NCI-H2081 (cell line): ENCODE measurements around the gene MMP23B.
"Not testable (repeated sequence)": the region's sequence is repeated elsewhere in the genome, so short reads cannot be mapped to it uniquely, and the experiment has no call there.

ENCODE experiments used
- DNase-seq, 2 experiments: peaks; one replicate each; lab custom pipeline; 2025; lab: John Stamatoyannopoulos, UW

MMP23B gene

DNA sequence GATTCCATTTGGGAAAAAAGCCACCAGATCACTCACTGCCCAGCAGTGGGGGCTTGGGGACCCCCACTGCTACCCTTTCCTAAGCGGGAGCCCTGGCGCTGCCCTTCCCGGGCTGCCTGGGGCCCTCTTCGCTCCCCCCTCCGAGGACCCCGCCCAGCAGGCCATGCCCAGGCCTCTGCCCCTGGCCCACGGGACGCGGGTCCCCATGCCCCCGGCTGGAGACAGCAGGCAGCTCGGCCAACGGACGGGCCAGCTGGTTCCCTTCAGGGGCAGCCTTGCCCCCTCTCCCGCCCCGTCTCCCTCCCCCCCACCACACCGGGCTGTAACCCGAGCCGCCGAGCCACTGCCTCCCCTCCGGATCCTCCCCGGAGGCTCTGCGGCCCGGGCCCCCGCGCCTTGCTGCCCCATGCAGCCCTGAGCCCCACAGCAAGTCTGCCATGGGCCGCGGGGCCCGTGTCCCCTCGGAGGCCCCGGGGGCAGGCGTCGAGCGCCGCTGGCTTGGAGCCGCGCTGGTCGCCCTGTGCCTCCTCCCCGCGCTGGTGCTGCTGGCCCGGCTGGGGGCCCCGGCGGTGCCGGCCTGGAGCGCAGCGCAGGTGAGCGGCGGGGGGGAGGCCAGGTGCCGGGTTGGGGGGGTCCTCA is at the start of gene MMP23B:
TSS of gene MMP23B (plus strand) at position 392 of the 639 bp plus-strand sequence. CDS start at position 438, 46 bp downstream.
- no peak for DNase-seq

DNA sequence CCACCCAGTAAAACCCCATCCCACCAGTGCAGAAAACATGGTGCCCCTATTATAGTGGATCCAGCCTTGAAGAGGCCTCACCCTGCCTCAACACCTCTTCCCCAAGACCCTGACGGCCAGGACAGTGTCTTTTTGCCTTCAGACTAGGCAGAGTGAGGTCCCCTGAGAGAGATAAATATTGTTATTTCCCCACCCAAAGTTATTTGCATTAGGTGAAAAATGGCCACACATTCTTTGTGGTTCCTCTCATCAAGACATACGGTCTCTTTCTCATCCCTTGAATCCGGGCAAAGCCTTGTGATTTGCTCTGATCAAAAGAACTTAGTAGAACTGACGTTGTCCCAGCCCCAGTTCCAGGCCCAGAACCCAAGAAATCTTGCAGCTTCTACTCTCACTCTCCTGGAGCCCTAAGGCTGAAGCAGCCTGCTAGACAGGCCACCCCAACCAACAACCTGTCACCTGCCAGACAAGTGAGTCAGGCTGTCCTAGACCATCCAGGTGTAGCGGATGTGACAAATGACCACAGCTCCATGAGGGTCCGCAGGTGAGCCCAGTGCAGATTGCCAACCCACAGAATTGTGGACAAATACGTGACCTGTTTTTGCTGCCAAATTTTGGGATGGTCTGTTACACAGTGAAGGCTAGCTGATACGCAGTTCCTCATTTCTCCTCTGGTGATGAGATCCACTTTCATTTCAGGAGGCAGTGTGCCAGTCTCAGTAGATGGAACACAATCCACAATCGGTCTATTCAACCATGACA is 49.2 kb upstream of the MMP23B start:
- DNase-seq: no peak

DNA sequence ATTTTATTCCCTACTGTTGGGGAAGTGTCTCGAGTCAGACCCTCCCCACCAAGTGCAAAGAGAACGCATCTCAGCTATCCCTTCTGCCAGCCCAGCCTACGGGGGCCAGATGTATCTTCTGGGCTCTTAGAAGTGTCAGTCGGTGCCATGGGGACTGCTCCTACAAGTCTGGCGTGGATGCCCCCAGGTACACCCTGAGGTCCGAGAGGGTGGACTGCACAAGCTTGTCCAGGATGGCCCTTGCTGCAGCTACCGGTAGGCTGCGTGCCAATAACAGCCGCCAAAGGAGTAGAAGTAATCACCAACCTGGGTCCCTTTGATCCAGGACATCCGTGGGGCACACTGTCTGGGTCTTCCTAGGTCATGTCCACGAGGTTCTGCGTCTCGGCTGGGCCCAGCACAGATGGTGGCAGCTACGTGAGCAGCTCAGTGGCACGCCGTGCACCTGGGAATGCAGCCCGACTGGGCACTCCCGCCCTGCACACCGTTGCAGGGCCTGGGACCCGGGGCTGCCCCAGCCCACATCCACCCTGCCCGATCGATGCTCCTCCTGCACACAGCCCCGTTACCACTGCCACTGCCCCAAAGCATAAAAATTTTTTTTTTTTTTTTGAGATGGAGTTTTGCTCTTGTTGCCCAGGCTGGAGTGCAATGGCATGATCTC is 48.5 kb upstream of the MMP23B start:
- DNase-seq: no peak

DNA sequence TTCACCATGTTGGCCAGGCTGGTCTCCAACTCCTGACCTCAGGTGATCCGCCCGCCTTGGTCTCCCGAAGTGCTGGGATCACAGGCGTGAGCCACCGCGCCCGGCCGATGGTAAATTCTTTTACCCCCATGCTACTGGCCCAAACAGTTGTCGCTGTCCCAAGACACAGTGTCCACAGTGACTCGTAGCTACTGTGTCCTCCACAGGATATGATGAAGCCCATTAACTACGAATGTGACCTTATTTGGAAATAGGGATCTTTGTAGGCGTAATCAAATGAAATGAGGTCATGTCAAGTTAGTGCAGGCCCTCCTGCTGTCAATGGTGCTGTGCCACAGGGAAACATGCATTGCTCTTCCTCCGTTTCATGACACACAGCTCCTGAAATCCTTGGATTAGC is 40.5 kb upstream of the MMP23B start:
- DNase-seq: no peak

DNA sequence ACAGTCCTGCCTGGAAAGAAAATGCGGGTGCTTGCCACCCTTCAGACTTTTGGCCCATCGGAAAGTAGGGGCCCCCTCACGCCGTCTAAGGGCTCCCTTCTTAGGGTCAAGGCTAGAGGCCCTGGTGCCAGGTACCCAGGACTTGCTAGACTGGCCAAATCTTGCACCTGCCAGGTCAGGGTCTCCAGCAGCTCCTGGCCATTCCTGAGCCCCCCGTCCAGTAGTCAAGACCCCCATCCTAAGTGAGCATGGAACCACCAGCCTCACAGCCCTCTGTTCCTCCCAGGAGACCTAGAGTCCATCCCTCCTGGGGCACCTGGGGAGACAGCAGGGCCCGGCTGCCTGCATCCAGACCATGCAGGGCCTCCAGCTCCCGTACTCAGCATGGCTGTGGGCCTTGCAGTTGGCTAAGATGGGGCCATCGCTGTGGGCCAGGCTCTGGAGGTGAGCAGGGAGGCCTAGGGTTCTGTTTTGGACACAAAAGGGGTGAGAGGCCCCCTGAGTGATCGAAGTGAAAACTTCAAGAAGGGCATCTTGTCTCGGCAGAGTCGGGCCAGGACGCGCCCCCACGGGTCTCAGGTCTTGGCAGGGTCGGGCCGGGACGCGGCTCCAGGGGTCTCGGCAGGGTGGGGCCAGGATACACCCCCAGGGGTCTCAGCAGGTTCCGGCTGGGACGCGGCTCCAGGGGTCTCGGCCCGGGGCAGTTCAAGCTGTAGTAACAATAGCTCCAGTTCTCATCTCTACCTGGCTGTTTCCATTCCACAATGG is 38.0 kb upstream of the MMP23B start:
- no peak for DNase-seq

DNA sequence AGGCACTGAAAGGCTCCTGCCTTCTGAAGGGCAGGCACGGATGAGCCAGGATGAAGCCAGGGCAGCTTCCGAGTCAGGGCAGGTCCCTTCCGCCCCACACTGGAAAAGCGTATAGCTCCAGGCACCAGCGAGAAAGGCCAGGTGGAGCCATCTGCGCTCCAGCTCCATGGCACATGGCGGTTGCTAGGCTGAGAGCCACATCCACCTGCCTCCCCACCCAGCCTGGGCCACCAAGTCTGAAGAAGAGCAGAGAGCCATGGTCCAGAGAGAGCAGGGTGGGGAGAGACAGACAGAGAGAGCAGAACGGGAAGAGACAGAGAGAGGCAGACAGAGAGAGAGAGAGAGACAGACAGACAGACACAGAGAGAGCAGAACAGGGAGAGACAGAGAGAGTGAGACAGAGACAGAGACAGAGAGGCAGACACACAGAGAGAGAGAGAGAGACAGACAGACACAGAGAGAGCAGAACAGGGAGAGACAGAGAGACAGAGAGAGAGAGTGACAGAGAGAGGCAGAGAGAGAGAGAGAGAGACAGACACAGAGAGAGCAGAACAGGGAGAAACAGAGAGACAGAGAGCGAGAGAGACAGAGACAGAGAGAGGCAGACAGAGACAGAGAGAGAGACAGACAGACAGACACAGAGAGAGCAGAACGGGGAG is 37.2 kb upstream of the MMP23B start:
- DNase-seq: peak in 1 of 2 experiments; percentile 34

DNA sequence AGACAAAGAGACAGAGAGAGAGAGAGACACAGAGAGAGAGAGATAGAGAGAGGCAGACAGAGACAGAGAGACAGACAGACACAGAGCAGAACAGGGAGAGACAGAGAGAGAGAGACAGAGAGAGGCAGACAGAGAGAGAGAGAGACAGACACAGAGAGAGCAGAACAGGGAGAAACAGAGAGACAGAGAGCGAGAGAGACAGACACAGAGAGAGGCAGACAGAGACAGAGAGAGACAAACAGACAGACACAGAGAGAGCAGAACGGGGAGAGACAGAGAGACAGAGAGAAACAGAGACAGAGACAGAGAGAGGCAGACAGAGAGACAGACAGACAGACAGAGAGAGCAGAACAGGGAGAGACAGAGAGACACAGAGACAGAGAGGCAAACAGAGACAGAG is 36.6 kb upstream of the MMP23B start:
- not testable (repeated sequence) for DNase-seq

DNA sequence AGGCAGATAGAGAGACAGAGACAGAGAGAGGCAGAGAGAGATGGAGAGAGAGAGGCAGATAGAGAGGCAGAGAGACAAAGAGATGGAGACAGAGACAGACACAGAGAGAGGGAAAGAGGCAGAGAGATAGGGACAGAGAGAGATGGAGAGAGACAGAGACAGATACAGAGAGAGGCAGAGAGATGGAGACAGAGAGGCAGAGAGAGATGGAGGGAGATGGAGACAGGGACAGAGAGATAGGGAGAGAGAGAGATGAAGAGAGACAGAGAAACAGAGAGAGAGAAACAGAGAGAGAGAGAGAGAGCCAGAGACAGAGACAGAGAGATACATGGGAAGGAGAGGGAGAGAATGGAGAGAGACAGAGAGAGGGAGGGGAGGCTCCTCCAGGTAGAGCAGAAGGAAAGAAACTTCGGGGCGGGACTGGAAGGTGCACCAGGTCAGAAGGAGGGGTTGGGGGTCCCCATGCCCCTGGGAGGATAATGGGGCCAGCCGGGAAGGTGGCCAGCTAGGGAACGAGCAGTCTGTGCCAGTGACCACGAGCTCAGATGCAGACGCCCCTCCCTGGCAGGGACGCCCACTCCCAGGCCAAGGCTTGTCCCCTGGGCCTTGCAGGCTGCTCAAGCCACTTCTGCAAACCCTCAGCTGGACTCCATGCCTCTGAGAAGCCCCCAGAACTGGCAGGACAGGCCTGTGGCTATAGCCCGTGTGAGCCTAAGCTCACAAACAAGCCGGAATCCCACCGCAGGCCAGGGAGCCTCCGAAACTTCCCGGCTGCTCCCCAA is 35.3 kb upstream of the MMP23B start:
- DNase-seq: no peak

DNA sequence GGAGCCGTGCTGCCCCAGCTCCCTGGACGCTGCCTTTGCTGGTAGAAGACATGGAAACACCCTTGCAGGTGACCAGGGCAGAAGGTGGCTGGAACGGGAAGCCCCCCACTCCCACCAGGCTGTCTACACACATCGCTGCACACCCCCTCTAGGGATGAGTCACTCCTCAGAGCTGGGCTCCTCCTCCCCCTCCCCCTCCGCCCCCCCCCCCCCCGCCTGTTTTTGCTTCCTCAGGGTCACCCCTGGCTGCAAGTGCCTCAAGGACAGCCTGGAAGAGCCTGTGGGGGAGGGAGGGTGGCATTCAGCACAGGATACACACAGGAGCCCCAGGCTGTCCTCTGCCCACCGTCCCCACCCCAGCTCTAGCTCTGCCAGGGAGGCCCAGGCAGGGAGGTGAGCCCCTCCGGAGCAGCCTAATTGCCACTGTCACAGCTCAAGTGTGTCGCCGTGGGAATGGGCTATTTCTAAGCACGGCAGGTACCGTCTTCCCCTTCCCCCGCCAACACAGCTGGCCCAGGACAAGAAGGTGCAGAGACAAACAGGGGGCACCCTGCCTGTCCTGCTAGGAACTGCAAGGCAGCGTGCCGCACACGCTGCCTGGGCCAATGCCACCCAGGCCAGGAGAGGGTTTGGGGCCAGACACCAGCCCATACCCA is 34.6 kb upstream of the MMP23B start:
- no peak for DNase-seq

DNA sequence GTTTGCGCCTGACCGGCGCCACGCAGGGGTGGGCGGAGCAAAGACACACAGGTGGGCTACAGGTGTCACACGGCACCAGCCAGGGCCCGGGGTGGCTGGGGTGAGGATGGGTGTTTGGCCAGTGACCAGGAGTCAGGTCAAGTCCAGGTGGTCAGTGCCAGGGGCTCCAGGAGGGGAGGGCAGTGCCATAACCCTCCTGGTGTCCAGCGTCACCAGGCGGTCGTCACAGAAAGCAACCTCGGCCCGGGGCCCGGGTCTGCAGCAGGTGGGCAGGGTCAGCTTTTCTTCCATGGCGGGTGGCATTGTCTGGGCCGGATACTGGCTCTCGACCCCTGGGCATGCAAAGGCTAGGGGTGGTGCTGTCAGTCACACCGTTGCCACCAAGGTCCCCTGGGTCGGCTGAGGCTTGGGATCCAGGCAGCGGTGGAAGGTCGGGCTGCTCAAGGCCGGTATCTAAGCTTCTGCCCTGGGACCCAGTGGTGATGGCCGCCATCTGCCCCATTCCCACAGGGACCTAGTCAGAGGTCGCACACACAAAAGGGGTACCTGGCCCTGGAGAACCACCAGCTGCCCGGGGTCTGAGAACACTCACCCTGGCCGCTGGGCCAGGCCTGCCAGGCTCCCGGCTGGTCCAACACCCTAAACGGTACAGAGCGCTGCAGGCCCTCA is 33.8 kb upstream of the MMP23B start:
- DNase-seq: no peak

DNA sequence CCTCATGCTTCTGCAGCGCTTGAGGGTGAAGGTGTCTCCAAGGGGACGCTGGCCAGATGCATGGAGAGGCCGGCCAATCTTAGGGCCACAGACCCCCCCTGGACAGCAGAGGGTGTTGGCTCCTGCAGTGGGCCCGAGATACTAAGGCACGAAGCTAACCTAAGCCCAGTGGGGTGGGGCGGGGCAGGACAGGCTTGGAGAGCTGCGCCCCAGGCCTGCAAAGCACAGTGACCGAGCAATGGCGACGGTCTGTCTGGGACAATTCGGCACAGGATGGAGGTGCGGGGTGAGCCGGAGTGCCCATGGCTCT is 33.3 kb upstream of the MMP23B start:
- no peak for DNase-seq

DNA sequence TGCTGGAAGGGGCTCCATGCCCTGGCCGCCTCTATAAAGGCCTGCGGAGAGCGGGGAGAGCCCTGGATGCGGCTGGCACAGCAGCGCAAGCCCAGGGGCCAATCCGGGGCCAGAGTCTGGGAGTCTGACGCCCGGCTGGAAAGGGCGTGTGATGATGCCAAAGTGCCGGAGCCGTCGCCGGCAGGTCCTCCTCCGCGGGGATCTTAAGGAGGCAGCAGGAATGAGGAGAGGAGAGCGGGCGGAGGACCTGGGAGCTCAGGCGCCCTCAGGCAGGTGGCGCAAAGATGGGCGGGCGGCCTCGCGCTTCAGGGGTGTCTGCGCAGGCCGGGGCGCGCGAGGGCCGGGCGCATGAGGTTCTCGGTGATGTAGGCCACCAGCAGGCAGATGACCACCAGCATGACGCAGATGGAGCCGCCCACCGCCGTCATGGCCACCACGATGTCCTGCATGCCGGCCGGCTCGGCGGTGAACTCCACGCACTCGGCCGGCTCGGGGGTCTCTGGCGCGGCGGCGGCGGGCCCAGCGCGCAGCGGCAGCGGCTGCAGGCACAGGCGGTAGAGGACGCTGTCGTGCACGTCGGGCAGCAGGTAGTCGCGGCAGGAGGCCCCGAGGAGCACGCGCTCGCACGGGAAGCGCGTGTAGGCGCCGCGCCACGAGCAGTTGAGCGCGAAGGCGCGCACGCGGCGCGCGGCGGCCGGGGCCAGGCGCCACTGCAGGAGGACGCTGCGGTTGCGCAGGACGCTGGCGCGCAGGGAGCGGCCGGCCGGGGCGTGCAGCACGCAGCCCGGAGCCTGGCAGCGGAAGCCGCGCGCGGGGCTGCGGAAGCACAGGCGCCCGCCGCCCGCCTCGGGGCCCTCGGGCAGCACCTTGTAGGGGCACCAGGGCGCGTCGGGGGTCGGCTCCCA is 32.7 kb upstream of the MMP23B start:
- peak in 1 of 2 experiments; percentile 46 for DNase-seq

DNA sequence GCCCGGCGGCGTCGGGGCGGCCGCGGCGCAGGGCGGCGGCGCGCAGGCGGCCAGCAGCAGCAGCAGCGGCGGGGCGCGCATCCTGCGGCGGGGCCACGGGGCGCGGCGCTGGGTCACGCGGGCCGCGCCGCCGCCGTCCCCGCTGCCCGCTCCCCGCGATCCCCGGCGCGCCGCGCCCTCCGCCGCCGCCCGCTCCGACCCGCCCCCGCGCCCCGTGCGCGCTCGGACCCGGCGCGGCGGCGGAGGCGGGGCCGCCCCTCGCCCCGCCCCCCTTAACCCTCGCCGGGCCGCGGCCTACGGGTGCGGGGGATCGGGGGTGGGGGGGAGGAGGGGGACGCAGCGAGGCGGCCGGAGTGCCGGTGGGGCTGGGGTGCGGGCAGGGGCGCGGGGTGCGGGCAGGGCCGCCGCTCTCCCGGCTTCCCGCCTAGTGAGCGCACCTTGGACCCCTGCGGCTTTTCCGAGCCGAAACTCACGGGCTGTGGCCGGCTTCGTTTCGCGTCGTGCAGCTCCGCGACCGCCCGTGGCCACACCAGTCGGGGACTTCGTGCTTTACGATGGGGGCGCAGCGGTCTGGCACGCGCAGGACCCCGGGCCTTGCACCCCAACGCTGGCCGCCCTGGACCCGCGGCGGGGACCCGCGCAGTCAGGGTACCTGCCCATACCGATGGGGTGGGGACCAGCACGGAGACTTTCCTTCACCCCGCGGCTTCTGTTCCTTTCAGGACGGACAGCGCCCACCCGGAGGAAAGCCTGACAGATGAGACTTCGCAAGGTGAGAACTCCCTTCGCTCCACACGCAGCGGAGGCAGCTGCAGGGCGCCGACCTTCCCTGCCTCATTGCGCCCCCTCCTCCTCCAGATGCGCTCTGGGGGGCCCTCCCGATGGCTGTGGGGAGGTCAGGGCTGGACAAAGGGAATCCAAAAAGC is 31.8 kb upstream of the MMP23B start, which contains the start of gene FNDC10:
TSS of gene FNDC10 (minus strand) at position 201 of the 926 bp plus-strand sequence. CDS start at position 81, 120 bp downstream.
- no peak for DNase-seq

DNA sequence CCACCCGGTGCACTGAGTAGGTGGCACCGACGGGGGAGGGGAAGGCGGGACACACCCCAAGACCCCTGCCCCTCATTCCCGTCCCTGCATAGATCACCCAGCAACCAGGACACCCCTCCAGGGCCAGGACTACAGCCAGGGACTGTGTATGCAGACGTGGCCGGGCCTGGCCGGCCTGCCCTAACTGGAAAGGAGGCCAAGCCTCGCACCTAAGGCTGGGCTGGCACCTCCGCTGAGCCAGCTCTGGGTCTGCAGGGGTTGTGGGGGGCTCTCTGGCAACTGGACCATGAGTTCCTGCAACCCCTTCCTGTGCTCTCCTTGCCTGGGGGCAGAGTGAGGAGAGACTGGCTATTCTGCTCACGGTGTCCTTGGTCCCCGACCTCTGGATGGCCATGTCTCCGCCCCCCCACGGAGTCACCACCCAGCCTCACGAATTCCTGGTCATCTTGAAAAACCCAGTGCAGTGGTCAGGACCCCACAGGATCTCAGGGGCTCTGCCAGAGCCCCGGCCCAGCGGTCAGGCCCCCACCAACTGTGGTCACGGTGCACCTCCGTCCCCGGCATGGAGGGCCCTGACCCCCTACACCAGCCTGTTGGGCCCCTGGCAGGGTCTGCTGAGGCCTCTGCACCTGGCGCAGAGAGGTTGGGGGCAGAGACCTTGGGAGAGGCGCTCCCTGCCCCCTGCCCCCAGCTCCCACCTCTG is 31.0 kb upstream of the MMP23B start:
- DNase-seq: no peak

DNA sequence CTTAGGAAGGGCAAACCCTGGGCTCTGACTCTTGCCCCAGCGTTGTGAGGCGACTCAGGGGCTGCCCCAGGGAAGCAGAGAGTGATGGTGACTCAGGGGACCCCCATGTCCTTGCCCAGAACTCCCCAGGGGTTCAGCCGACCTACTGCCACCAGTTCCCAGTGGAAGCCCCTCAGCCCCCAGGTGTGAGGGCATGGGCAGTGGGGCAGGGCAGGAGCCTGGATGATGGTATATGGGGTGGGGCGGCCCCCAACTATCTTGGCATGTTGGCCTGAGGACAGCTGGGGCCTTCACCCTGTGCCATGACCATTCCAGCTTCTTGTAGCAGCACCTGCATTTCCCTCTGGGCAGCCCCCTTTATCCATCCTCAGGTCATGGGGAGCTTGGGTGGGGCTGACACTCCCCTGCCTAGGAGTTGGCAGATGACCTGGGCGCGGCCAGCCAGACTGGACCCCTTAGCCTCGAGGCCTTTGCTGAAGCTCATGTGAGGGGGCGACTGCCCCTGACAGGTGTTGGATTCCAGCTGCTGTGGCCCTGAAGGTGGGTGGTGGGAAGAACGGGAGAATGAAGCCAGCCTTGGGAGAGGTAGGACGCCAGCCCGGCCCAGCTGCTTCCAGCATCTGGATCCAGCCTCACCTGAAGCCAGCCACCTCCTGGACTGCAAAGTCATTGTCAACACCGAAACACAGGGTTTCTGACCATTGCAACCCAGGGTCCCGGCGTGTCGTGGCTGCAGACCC is 30.2 kb upstream of the MMP23B start:
- DNase-seq: no peak

DNA sequence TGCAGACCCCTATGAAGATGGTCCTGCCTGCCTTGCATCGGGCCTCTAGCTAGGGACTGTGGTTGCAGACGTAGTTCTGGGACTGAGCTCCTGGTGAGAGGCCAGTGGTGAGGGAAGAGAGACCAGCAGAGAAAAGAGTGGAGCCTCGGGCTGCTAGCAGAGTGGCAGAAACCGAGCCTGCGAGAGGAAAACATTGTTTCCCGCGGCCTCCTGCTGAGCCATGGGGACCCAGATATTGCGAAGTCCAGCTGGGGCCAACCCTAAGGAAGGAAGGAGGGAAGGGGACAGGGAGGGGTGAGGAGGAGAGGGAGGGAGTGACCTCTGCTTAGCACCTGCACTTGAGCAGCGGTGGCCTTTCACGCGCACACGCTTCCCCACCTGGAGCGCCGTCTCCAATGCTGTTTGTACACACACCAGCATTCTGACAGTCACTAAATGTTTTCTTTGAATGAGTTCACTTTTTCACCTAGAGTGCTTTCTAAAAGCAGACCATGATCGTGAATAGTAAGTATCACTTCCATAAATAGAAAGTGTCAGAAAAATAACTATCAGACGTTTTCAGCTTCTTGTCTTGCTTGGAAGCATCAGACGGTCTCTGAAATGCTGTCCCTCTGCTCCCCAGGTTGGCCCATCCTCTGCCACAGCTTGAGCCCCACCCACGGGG is 29.5 kb upstream of the MMP23B start:
- no peak for DNase-seq
